ENCODE results near the gene GPAT2. TPM values are rescaled to one million over a fixed set of nuclear protein-coding genes. Genes with fewer than 3 reads are reported as not detected.

The GPAT2 gene
- total and polyA plus RNA-seq, 2 of the 8 experiments (the other 6 are each of a cell fraction or from before 2014, with no cell fraction given) = 0.26 to 0.63 TPM

GRCh38 chr2:96083064-96083939 lies 48.6 kb upstream of the GPAT2 start (continued):
- TF ChIP-seq SIX5 (IDR thresholded peaks at IDR 0.05; ENCODE audit: low read depth, low read length) = no peak
- no peak for TF ChIP-seq GTF2F1 (IDR thresholded peaks at IDR 0.05; ENCODE audit: borderline replicate concordance, low read depth, low read length)
- TF ChIP-seq MAFK (IDR thresholded peaks at IDR 0.05; ENCODE audit: low read depth, low read length) = no peak
- no peak for TF ChIP-seq GABPA (IDR thresholded peaks at IDR 0.05; ENCODE audit: borderline replicate concordance, insufficient read depth, low read length)
